ENCODE results near the gene TNFRSF1B.
"Not testable (repeated sequence)": the region's sequence is repeated elsewhere in the genome, so short reads cannot be mapped to it uniquely, and the experiment has no call there.

Gene TNFRSF1B

DNA sequence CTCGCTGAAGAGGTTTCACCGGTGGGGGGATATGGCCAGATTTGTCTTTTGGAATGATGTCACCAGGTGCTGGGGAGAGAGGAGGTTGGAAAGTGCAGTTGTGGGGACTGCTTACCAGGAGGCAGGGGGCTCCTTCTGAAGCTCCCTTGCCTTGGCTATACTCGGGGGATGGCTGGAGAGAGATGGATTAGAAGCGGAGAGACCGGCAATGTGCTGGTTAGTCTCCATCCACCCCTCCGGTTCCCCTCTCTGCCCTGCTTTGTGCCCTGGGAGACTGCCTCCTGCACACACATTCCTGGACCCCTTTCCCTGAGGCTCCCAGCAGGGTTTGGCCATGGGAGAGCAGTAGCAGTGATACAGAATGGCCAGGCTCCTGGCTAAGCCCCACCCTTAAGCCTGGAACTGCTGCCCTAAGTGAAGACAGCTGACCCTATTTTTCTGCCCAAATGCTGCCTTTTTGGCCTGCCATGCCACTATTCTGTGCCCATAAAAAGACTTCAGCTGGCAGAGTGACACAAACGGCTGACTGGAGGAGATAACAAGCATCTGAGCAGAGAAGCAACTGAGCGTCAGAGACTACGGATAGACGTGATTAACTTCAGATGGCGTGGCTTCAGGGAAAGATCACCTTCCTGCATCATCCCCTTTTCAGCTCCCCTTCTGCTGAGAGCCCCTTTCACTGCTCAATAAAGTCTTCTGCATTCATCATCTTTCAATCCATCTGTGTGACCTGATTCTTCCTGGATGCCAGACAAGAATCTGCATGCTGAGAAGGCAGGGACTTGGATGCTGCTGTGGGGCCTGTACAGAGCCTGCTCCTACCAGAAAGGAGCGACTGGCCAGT, 48.5 kb downstream of the TNFRSF1B start:
- DNase-seq: no peak

DNA sequence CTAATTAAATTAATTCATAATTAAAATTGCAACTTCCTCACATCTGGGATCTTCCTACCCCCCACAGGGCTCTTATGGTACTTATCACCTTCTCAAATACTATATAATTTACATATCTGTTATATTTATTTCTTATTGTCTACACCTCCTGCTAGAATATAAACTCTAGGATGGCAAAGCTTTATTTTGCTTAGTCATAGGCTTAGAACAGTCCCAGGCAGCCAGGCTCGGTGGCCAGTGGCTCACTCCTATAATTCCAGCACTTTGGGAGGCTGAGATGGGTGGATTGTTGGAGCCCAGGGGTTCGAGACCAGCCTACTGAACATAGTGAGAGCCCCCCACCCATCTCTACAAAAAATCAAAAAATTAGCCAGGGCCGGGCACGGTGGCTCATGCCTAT, 53.0 kb downstream of the TNFRSF1B start:
- DNase-seq: no peak

DNA sequence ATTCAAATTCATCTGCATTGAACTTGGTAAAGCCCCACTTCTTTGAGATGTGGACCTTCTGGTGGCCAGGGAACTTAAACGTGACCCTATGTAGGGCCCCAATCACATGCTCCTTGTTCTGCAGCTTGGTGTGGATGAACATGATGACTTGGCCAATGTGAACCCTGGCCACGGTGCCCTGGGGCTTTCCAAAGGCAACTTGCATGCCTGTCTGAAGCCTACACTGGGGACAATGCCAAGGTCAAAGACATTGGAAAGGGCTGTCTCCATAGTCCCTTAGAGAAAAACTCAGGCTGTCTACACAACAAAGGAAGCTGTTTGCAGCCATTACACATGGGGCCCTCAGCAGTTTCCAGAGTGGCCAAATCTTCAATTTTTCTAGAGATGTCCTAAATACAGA, 54.1 kb downstream of the TNFRSF1B start:
- no peak for DNase-seq

DNA sequence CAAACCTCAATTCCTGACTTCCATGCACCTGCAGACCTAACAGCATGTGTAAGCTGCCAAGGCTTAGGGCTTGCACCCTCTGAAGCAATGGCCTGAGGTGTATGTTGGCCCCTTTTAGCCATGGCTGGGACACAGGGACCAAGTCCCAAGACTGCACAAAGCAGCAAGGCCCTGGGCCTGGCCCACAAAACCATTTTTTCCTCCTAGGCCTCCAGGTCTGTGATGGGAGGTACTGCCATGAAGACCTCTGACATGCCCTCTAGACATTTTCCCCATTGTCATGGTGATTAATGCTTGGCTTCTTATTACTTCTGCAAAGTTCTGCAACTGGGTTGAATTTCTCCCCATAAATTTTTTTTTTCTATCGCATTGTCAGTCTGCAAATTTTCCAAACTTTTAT, 55.9 kb downstream of the TNFRSF1B start:
- DNase-seq: not testable (repeated sequence)

DNA sequence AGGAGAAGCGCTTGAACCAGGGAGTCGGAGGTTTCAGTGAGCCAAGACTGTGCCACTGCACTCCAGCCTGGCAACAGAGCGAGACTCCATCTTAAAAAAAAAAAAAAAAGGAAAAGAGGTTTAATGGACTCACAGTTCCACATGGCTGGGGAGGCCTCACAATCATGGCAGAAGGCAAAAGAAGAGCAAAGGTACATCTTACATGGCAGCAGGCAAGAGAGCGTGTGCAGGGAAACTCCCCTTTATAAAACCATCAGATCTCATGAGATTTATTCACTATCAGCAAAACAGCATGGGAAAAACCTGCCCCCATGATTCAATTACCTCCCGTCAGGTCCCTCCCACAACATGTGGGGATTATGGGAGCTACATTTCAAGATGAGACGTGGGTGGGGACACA, 57.3 kb downstream of the TNFRSF1B start:
- DNase-seq: not testable (repeated sequence)

DNA sequence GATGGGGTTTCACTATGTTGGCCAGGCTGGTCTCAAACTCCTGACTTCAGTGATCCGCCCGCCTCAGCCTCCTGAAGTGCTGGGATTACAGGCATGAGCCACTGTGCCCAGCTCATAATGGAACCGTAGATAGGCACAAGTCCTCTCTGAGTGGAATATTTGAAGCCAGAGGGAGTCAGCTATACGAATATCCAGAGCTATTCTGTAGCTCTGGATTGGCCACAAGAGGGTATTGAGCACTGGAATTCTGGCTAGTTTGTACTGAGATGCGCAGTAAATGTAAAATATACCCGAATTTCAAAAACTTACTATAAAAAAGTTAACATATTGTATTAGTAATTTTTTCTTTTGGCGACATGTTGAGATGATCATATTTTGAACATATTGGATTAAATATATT, 62.2 kb downstream of the TNFRSF1B start:
- no peak for DNase-seq

DNA sequence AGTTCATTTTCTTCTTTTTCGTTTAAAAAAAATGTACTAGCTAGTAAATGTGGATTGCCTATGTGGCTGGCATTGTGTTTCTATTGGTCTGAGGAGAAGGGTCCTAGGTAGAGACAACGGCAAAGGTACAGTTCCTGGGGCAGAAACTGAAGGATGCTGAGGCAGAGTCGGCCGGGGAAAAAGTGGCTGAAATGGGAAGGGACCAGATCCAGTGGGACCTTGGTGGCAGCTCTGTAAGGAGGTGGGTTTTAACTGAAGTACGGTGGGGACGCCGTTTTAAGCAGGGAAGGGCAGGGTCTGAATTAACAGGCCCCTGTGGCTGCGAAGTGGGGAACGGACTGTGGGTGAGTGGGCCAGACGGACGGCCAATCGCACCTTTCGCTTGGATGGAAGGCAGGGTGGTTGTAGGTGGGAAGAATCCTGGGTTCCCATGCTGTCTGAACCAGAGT, 62.6 kb downstream of the TNFRSF1B start:
- peak in 1 of 56 donors; percentile 54 for DNase-seq

DNA sequence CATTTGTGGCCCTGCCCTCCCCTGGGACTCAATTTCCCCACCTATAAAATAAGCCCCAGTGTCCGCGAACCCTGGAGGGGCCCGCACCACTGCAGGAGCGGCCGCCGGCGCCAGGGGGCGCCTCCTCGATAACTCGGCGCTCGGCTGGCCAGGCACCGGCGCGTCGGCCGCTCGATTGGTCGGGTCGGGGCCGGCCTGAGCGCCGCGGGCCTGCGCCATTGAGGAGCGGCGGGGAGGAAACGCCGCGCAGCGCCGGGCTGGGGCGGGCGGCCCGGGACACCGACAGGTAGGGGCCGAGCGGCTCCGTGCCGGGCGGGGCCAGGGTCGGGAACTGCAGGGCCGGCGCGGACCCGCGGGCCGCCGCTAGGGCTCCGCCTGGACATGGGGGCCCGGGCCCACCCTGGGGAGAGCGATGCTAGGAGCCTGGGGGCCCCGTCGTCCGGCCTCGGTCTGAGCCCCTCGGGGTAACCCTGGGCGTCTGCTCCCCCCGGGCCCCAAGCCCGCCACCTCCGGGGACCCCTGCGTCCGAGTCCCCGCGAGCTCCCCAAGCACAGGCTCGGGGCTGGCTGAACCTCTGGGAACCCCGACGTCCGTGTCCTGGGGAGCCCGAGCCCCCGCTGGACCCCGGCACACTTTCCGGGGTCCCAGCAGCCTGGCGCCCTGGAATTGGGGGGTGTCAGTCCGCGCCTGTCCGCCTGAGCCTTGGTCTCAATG, 63.2 kb downstream of the TNFRSF1B start, which contains the start of gene VPS13D:
VPS13D (plus strand) TSS at position 196 of the 714 bp plus-strand sequence. CDS start 4,237 bp downstream, outside the sequence.
- DNase-seq: peak in 52 of 56 donors; percentile 7 to 83 (median 44)

DNA sequence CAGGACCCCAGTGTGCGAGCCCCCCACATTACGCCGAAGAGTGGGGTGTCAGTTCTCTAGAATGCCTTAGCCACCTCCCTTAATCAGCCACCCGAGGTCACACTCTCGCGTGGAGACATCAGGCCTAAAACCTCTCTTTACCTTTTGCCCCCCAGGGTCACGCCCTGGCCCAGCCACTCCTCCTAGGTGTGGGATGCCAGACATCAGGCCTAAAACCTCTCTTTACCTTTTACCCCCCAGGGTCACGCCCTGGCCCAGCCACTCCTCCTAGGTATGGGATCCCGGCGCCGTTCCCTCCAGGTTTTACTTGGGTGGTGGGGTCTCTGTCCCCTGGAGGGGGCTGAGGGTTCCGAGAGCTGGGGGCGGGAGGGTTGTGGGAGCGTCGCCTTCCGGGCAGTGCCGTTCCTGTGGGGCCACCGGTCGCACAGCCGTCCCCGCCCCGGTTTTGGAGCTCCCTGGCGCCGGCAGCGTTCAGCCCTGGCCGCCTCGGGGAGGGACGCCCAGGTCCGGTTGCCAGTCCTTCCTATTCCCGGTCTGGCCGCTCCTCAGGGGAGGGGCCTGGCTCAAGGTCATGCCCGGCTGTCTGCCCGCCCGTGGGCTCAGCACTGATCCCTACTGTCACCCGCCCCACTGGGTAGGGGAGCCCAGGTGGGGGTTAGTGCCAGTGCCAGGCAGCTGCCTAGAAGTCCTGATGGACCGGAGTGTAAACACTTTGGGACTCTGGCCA, 63.9 kb downstream of the TNFRSF1B start:
- DNase-seq: peak in 29 of 56 donors; percentile 2 to 64 (median 14)

DNA sequence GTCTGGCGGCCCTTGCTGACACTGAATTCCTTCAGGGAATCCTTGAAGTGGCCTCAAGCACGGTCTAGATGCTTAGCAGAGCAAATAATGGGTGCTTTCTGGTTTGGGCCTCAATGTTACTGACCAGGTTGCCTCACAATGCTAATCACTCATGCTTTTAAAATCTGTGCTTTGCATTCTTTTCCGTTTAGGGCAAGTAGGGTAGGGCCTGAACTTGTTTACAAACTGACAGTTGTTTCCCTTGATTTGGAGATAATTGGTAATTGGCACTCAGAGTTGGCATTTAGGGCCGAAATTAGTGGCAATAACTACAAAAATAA, 64.4 kb downstream of the TNFRSF1B start:
- no peak for DNase-seq

DNA sequence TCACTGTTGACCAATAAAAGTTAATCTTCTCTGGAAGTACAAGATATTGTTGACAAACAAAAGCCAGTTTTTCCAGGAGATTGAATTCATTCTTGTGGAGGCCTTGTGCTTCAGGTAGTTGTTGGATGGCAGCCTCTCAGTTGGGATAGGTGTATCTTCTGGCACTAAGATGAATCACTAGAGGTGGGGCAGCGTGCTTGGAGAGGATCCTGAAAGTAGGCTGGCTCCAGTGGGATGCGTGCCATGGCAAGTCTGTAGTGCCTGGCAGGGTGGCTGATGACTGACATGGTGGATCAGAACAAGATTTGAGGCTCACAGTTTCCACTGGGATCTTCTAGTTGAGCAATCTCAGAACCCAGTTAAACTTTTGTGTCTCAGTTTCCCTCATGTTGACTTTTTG, 65.4 kb downstream of the TNFRSF1B start:
- peak in 1 of 56 donors; percentile 0 for DNase-seq

DNA sequence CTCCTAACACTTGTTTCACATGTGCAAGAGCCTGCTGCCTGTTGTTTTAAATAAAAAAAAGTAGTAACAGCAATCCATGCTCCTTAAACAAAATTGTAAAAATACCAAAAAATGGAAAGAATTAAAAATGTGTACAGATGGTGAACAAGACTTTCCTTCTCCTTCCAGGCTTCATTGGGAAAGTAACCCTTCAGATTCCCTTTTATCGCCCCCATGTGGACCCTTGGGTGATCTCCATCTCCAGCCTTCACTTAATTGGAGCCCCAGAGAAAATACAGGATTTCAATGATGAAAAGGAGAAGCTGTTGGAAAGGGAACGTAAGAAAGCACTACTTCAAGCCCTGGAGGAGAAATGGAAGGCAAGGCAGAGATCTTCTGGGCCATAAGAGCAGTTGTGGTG, 77.3 kb downstream of the TNFRSF1B start:
- DNase-seq: no peak

DNA sequence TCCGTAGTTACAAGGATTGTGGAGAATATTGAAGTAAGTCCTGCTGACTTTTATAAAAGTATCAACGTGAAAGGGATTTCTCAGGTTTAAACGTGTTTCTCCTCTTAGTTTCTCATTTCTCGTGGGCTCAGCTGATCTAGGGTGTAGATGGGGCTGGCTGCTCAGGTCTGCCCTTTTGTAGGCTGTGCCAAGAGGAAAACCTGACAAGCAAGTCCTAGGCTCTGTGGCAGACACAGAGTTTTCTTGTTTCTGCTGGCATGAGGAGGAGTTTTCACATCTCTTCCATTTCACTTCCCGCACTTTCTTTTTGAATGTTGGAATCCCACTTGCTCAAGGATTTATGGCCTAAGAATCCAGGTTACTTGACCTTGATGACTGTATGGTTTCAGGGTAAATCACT, 77.8 kb downstream of the TNFRSF1B start:
- DNase-seq: no peak

DNA sequence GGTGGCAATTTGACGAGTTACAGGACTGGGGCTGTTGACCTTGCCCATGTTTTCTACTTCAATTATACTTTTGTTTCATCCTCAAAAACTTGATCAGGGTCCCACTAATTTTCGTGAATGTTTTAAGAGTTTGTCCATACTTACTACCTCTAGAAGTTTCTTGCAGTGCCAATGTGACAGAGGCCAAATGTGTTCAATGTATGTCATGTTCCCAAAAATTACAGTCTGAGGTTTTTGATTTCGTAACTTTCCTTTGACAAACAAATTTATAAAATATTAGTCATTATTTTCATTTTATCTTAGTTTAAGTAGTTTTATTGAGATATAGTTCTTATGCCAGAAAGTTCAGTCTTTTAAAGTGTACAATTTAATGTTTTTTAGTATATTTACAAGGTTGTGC, 78.3 kb downstream of the TNFRSF1B start:
- DNase-seq: no peak

DNA sequence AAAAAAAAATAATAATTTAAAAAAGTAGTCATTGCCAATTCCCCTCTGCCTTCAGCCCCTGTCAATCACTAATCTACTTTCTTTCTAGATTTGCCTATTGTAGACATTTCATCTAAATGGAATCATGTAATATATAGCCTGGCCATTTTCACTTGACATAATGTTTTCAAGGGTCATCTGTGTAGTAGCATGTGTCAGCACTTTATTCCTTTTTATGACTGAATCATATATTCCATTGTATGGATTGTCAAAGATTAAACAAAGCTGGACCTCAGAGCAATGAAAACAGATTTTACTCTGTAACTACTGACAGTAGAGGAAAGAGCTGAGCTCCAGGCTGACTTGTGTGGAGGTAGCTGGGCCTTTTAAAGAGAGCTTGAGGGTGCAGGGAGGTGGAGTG, 78.9 kb downstream of the TNFRSF1B start:
- no peak for DNase-seq

DNA sequence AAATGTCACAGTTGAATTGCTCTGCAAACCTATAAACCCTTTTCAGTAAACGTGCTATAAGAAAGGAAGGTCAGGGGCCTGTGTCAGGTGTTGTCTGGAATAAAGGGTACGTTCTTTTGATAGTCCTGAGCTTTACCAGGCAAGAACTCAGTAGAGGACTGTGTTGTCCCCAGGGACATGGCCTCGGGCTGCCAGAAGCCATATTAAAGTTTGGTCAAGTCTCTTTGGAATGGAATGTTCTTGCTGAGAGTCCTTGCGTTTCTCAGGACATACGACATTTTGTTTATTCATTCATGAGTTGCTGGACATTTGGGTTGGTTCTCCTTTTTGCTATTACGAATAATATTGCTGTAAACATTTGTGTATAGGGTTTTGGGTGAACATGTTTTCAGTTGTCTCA, 79.8 kb downstream of the TNFRSF1B start:
- no peak for DNase-seq

DNA sequence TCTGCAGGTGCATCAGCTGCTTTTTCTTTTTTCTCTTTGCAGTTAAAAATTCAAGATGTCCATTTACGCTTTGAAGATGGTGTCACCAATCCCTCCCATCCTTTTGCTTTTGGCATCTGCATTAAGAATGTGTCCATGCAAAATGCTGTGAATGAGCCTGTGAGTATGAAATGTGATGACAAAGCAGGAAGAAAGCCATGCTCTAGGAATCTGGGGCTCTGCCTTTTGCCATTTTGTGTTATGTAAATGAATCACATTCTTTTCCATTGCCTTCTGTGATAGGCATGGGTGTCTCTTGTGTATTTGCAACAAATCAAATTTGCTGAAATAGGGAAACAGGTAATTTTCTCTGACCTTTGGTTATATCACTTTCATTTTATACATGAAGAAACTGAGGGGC, 82.4 kb downstream of the TNFRSF1B start:
- DNase-seq: no peak

DNA sequence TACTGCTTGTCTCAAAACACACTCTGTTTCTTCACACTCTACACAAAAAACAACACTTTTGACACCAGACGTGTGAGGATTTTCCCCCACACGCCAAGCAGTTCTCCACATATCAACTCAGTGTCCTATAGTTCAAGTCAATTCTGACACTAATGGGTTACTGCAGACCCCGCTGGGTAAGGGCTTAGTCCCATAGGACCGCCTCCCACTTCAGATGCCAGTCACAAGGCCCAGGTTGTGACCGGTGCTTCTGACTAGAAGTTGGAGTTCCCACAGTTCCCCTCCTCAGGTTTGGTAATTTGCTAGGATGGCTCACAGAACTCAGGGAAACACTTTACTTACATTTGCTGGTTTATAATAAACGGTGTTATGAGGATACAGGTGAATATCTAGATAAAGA, 83.0 kb downstream of the TNFRSF1B start:
- no peak for DNase-seq

DNA sequence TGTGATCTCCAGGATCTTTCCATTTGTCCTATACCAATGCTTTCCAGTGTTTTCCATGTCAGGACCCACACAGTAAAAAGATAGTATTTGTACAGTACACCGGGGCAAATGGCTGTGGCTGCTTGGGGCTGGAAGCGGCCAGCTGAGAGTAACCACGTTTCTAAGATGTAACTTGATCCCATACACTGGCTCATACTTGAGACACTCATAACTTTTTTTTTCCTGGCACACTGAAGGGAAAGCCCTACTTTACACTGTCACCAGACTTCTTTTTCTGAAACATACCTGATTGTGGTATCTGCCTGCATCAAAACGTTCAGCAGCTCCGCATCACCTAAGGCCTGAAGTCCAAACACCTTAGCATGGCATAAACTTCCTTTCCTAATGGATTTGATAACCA, 84.7 kb downstream of the TNFRSF1B start:
- DNase-seq: no peak

DNA sequence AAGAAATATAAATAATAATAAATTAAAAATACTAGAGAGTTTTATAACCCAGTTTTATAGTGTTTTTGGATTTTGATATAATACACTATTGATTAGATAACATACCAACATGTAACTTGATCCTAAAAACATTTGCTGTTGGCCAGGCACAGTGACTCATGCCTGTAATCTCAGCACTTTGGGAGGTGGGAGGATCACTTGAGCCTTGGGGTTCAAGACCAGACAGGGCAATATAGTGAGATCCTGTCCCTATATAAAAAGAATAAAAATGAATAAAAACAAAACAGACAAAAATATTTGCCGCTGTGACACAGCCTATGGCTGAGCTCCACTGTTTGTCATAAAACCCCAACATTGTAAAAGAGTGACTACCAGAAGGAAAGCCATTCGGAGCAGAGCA, 89.1 kb downstream of the TNFRSF1B start:
- no peak for DNase-seq

DNA sequence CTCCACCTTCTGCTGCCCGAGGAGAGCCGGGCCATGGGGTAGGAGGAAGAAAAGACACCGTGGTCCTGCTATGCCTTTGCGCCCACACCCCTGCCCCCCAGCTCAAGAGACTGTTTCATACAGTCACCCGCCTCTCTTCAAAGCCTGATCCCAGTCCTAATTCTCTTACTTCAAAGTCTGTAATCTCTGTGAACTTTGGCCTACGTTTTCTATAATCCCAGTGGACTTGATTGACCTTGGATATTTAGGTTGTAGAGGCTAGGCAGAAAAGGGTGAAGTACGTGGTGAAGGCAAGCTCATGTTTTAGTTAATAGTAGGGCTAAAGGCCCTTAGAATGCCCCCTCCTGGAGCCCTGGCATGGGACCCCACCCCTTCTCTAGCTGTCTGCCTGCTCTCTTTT, 91.5 kb downstream of the TNFRSF1B start:
- DNase-seq: no peak
